WTC11 (cell line): ENCODE measurements around the gene CUL5. TPM values are rescaled to one million over a fixed set of nuclear protein-coding genes. Genes with fewer than 3 reads are reported as not detected.

ENCODE experiments used
- ATAC-seq: fragments of 200-7000 bp; cut with Tn5 transposase; 2 replicates; pipeline ENCODE4 v1.10.0; 2021; ENCODE audit warnings: mild to moderate bottlenecking, moderate library complexity
- CTCF ChIA-PET: fragments of 300-600 bp; sonication (Branson Sonifier 250); formaldehyde crosslinking; loops from one replicate; lab custom pipeline; 2021; ENCODE audit warnings: antibody characterized with exemption; lab: Charles Lee
- POLR2A ChIA-PET: fragments of 350-600 bp; sonication (Branson Sonifier 250); formaldehyde crosslinking; loops from one replicate; lab custom pipeline; 2021; ENCODE audit warnings: antibody characterized with exemption; lab: Charles Lee
- DNase-seq: peaks from one replicate; pipeline ENCODE4 v3.0.0; 2021; ENCODE audit warnings: low spot score
- H3K27ac Mint-ChIP-seq: 2 replicates; pipeline ENCODE4 v1.8.0; 2021; ENCODE audit warnings: mixed read lengths
- H3K27me3 Mint-ChIP-seq: 2 replicates; pipeline ENCODE4 v1.8.0; 2021; ENCODE audit warnings: low read depth, mild to moderate bottlenecking, moderate library complexity, mixed read lengths
- H3K36me3 Mint-ChIP-seq: 2 replicates; pipeline ENCODE4 v1.8.0; 2021; ENCODE audit warnings: mixed read lengths
- H3K4me1 Mint-ChIP-seq: 2 replicates; pipeline ENCODE4 v1.8.0; 2022; ENCODE audit warnings: mixed read lengths
- H3K4me3 Mint-ChIP-seq: 2 replicates; pipeline ENCODE4 v1.8.0; 2021; ENCODE audit warnings: mild to moderate bottlenecking, moderate library complexity, mixed read lengths
- H3K9me3 Mint-ChIP-seq: 2 replicates; pipeline ENCODE4 v1.8.0; 2021; ENCODE audit warnings: mixed read lengths
- CBFB ChIP-seq: sonication (generic); formaldehyde crosslinking; IDR thresholded peaks from 2 replicates; pipeline ENCODE4 v1.8.1; 2022; ENCODE audit warnings: mild to moderate bottlenecking, low read depth, missing genetic modification reagents
- CREM ChIP-seq: sonication (generic); formaldehyde crosslinking; IDR thresholded peaks from 2 replicates; pipeline ENCODE4 v1.8.1; 2022; ENCODE audit warnings: mild to moderate bottlenecking, missing genetic modification reagents, moderate library complexity
- E2F1 ChIP-seq: sonication (generic); formaldehyde crosslinking; IDR thresholded peaks from 2 replicates; pipeline ENCODE4 v1.8.0; 2022; ENCODE audit warnings: mild to moderate bottlenecking, missing genetic modification reagents
- ELF4 ChIP-seq: sonication (generic); formaldehyde crosslinking; IDR thresholded peaks from 2 replicates; pipeline ENCODE4 v1.8.1; 2022; ENCODE audit warnings: low read depth, mild to moderate bottlenecking, moderate library complexity, missing genetic modification reagents
- ERG ChIP-seq: fragments of 250-450 bp; sonication (Bioruptor Pico); IDR thresholded peaks from 2 replicates; pipeline ENCODE4 v1.8.0; 2021; ENCODE audit warnings: mild to moderate bottlenecking
- HMGA2 ChIP-seq: fragments of 250-450 bp; sonication (Bioruptor Pico); IDR thresholded peaks from 2 replicates; pipeline ENCODE4 v1.4.0; 2021; ENCODE audit warnings: mild to moderate bottlenecking, moderate library complexity
- IRF2 ChIP-seq: sonication (generic); formaldehyde crosslinking; IDR thresholded peaks from 2 replicates; pipeline ENCODE4 v1.8.0; 2022; ENCODE audit warnings: low read depth, missing genetic modification reagents, borderline replicate concordance
- JUN ChIP-seq: sonication (generic); formaldehyde crosslinking; IDR thresholded peaks from 2 replicates; pipeline ENCODE4 v1.8.0; 2023; ENCODE audit warnings: mild to moderate bottlenecking, missing genetic modification reagents
- KAT7 ChIP-seq: sonication (generic); formaldehyde crosslinking; IDR thresholded peaks from 2 replicates; pipeline ENCODE4 v1.8.1; 2023; ENCODE audit warnings: missing genetic modification reagents, mild to moderate bottlenecking, borderline replicate concordance
- MXD4 ChIP-seq: fragments of 250-450 bp; sonication (Bioruptor Pico); IDR thresholded peaks from 2 replicates; pipeline ENCODE4 v1.8.0; 2021; ENCODE audit warnings: mild to moderate bottlenecking, moderate library complexity, borderline replicate concordance
- MYBL2 ChIP-seq: sonication (generic); formaldehyde crosslinking; IDR thresholded peaks from 2 replicates; pipeline ENCODE4 v1.8.1; 2023; ENCODE audit warnings: mild to moderate bottlenecking, moderate library complexity, missing genetic modification reagents
- NFE2L1 ChIP-seq: sonication (generic); formaldehyde crosslinking; IDR thresholded peaks from 2 replicates; pipeline ENCODE4 v1.8.1; 2023; ENCODE audit warnings: missing genetic modification reagents
- NR3C1 ChIP-seq: sonication (generic); formaldehyde crosslinking; conservative IDR thresholded peaks from 2 replicates; pipeline ENCODE4 v1.8.1; 2023; ENCODE audit warnings: low read depth, mild to moderate bottlenecking, missing genetic modification reagents
- RELA ChIP-seq: sonication (generic); formaldehyde crosslinking; IDR thresholded peaks from 2 replicates; pipeline ENCODE4 v1.8.1; 2022; ENCODE audit warnings: missing genetic modification reagents, mild to moderate bottlenecking, borderline replicate concordance
- RORB ChIP-seq: fragments of 250-450 bp; sonication (Bioruptor Pico); IDR thresholded peaks from 2 replicates; pipeline ENCODE4 v1.9.0; 2021; ENCODE audit warnings: mild to moderate bottlenecking
- TEAD4 ChIP-seq: sonication (generic); formaldehyde crosslinking; IDR thresholded peaks from 2 replicates; pipeline ENCODE4 v1.8.0; 2022; ENCODE audit warnings: mild to moderate bottlenecking, missing genetic modification reagents
- USF2 ChIP-seq: sonication (generic); formaldehyde crosslinking; IDR thresholded peaks from 2 replicates; pipeline ENCODE4 v1.8.1; 2023; ENCODE audit warnings: mild to moderate bottlenecking, missing genetic modification reagents, moderate library complexity
- ZBTB21 ChIP-seq: sonication (generic); formaldehyde crosslinking; IDR thresholded peaks from 2 replicates; pipeline ENCODE4 v1.8.1; 2023; ENCODE audit warnings: mild to moderate bottlenecking, missing genetic modification reagents, borderline replicate concordance
- ZNF281 ChIP-seq: sonication (generic); formaldehyde crosslinking; IDR thresholded peaks from 2 replicates; pipeline ENCODE4 v1.8.0; 2023; ENCODE audit warnings: mild to moderate bottlenecking, missing genetic modification reagents
- total RNA-seq: library from RNA; stranded (reverse); gene quantifications from 3 replicates; pipeline ENCODE4 v1.2.3, GENCODE V29; 2021
- TF ChIP-seq, protein P1 (sequence below): sonication (generic); formaldehyde crosslinking; IDR thresholded peaks from 2 replicates; pipeline ENCODE4 v1.8.1; 2022; ENCODE audit warnings: low read depth, missing genetic modification reagents, borderline replicate concordance
- TF ChIP-seq, protein P2 (sequence below): sonication (generic); formaldehyde crosslinking; conservative IDR thresholded peaks from 2 replicates; pipeline ENCODE4 v1.8.1; 2023; ENCODE audit warnings: mild to moderate bottlenecking, low read depth, missing genetic modification reagents, moderate library complexity

Gene CUL5
- total RNA-seq, 1 experiment from 2014 or later: 31.4 TPM

DNA sequence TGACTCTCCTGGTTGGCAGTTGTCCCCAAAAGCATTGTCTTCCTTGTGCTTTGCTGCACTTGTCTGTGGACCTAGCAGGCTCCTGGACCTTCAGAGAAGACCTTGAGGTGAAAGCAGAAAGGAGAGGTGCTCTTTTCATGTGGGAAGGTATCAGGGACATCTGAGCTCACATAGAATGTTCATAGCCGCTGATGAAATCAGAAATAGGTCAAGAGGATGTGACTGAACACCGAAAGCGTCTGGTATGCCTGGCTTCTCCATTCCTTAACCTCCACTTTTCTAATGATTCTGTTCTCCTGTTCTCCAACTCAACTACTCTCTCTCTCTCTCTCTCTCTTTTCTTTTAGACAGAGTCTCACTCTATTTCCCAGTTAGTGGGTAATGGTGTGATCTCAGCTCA is 6.2 kb upstream of the CUL5 start (continued):
- no peak for TF ChIP-seq NFE2L1
- no peak for TF ChIP-seq CBFB (CRISPR knock-in tag)
- TF ChIP-seq ERG: no peak
- no peak for TF ChIP-seq USF2 (CRISPR knock-in tag)
- TF ChIP-seq MYBL2 (CRISPR knock-in tag): no peak
- no peak for TF ChIP-seq ZBTB21 (CRISPR knock-in tag)
- no peak for TF ChIP-seq NR3C1
- no peak for TF ChIP-seq IRF2 (CRISPR knock-in tag)
- TF ChIP-seq JUN (CRISPR knock-in tag): no peak
- no peak for TF ChIP-seq RELA (CRISPR knock-in tag)
- no peak for TF ChIP-seq ZNF281
- TF ChIP-seq, protein P1, sequence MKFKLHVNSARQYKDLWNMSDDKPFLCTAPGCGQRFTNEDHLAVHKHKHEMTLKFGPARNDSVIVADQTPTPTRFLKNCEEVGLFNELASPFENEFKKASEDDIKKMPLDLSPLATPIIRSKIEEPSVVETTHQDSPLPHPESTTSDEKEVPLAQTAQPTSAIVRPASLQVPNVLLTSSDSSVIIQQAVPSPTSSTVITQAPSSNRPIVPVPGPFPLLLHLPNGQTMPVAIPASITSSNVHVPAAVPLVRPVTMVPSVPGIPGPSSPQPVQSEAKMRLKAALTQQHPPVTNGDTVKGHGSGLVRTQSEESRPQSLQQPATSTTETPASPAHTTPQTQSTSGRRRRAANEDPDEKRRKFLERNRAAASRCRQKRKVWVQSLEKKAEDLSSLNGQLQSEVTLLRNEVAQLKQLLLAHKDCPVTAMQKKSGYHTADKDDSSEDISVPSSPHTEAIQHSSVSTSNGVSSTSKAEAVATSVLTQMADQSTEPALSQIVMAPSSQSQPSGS (CRISPR knock-in tag): no peak
- no peak for TF ChIP-seq ELF4 (CRISPR knock-in tag)
- no peak for TF ChIP-seq KAT7 (CRISPR knock-in tag)
- no peak for TF ChIP-seq HMGA2

- H3K27me3 Mint-ChIP-seq: no peaks in the 10 kb centered on the region; the same call in 1 of the 2 replicates
- H3K36me3 Mint-ChIP-seq: no peaks in the 10 kb centered on the region
- peaks cover 8% of the 10 kb centered on the region for H3K4me1 Mint-ChIP-seq
- CTCF ChIA-PET: no interaction called here
- H3K9me3 Mint-ChIP-seq: no peaks in the 10 kb centered on the region
- no peak for TF ChIP-seq E2F1
- TF ChIP-seq USF2 (CRISPR knock-in tag): no peak
- no peak for TF ChIP-seq TEAD4 (CRISPR knock-in tag)
- TF ChIP-seq, protein P2, sequence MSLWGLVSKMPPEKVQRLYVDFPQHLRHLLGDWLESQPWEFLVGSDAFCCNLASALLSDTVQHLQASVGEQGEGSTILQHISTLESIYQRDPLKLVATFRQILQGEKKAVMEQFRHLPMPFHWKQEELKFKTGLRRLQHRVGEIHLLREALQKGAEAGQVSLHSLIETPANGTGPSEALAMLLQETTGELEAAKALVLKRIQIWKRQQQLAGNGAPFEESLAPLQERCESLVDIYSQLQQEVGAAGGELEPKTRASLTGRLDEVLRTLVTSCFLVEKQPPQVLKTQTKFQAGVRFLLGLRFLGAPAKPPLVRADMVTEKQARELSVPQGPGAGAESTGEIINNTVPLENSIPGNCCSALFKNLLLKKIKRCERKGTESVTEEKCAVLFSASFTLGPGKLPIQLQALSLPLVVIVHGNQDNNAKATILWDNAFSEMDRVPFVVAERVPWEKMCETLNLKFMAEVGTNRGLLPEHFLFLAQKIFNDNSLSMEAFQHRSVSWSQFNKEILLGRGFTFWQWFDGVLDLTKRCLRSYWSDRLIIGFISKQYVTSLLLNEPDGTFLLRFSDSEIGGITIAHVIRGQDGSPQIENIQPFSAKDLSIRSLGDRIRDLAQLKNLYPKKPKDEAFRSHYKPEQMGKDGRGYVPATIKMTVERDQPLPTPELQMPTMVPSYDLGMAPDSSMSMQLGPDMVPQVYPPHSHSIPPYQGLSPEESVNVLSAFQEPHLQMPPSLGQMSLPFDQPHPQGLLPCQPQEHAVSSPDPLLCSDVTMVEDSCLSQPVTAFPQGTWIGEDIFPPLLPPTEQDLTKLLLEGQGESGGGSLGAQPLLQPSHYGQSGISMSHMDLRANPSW (CRISPR knock-in tag): no peak
- no peak for TF ChIP-seq RORB (CRISPR knock-in tag)
- no peak for TF ChIP-seq JUN (CRISPR knock-in tag)
- no peak for TF ChIP-seq MXD4
- no peak for TF ChIP-seq CREM (CRISPR knock-in tag)
- TF ChIP-seq, all 79 proteins: peak for 0
- POLR2A ChIA-PET: no interaction called here
- DNase-seq (no peak), ATAC-seq (no peak)
- H3K4me3 Mint-ChIP-seq: no peak overlapping the region
- H3K27ac Mint-ChIP-seq: no peak overlapping the region
These were observed 5.1 kb upstream of the CUL5 start for GRCh38 chr11:108003623-108004022.
